Prostate gland (tissue), 2 donors: Measurements from ENCODE around the gene MALAT1.

Experiments used
- POLR2AphosphoS5 ChIP-seq: sonication (generic); formaldehyde crosslinking; IDR thresholded peaks from one replicate; pipeline ENCODE4 v1.6.1; 2017; ENCODE audit warnings: antibody characterized with exemption
- TF ChIP-seq, protein P1 (sequence below), 4 experiments: fragments of 200-600 bp in 2 of 4; fragments of 450-650 bp in 2 of 4; sonication (generic) in 2 of 4; IDR thresholded peaks; 1 replicate in 3 of 4; 2 replicates in 1 of 4; pipeline ENCODE4 v1.5.1; 2016 to 2019; ENCODE audit warnings: antibody characterized with exemption in 4 of 4, mild to moderate bottlenecking in 2 of 4, moderate library complexity in 2 of 4

DNA sequence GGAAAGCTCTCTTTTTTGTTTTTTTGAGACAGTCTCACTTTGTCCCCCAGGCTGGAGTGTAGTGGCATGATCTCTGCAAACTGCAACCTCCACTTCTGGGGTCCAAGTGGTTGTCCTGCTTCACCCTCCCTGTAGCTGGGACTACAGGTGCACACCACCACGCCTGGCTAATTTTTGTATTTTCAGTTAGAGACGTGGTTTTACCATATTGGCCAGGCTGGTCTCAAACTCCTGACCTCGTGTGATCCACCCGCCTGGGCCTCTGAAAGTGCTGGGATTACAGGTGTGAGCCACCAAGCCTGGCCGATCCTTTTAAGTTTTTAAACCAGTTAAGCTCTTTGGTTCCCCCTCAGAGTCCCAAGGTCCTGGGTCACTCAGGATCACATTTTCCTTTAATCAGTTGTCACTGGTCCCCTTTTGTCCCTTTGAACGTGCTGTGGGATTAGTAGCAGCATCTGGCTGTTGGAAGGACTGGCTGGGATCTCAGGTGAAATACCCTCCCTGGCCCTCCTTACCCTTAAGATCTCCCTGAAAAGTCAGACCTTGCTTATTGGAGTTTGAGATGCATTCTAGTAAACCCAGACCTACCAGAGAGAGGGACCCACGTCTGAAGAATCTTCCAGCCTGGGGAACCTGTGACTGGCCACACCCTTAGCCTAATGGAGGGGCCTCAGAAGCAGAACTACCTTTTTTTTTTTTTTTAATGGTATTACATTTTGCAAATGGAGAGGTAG, 8.1 kb downstream of the MALAT1 start:
- peak; percentile 36 for TF ChIP-seq POLR2AphosphoS5
- TF ChIP-seq, protein P1, sequence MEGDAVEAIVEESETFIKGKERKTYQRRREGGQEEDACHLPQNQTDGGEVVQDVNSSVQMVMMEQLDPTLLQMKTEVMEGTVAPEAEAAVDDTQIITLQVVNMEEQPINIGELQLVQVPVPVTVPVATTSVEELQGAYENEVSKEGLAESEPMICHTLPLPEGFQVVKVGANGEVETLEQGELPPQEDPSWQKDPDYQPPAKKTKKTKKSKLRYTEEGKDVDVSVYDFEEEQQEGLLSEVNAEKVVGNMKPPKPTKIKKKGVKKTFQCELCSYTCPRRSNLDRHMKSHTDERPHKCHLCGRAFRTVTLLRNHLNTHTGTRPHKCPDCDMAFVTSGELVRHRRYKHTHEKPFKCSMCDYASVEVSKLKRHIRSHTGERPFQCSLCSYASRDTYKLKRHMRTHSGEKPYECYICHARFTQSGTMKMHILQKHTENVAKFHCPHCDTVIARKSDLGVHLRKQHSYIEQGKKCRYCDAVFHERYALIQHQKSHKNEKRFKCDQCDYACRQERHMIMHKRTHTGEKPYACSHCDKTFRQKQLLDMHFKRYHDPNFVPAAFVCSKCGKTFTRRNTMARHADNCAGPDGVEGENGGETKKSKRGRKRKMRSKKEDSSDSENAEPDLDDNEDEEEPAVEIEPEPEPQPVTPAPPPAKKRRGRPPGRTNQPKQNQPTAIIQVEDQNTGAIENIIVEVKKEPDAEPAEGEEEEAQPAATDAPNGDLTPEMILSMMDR (IDR thresholded peaks at IDR 0.05): no peak
